AG20443 (cell line): ENCODE data around the gene CENPP.

Source experiments
- DNase-seq: peaks from one replicate; pipeline ENCODE4 v3.0.0; 2012; ENCODE audit warnings: low spot score, mixed read lengths

The CENPP gene

DNA sequence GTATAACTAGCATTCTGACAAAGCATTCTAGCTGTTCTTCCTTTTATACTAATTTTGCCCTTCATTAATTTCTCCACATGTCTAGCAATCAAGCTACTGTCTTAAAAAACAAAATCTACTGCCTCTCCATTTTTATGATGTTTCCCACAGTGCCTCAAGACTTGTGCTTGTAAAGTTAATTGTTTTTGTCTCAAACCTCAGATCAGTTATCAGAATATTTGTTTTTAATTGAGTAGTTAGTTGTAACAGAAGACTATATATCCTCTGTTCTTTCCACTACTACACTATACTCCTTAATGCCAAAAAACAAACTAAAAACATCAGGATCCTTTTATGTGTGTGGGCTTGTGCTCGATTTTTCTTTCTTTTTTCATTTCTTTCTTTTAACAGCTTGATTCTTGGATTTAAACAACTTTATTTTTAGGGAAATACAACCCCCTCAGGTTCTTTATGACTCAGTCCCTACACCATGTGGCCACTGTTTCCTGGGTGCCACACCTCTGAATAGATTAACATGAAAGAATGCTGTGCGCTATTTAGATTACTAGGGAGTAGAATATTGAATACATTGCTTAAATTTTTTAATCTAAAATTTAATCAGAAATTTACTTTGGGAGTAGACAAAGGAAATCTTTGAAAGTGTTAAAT is 155.4 kb downstream of the CENPP start:
- no peak for DNase-seq

DNA sequence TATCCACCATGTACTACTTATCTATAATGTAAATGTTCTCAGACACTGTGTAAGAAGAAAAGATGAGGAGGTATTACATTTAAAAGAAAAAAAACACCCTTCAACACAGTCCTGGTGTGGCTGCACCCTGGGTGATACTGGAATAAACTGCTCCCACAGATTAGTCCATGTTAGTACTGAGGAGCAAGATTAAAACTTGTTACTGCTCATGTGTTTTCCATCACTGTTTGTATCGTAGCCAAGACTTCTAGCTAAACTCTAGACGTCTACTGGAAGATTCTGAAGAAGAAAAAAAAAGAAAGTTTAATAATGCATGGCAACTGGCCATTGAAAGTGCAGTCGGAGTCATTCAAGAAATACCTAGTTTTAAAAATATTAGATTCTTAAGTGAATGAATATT is 156.6 kb downstream of the CENPP start, which contains the start of gene ASPN:
ASPN (minus strand) TSS at position 178 of the 400 bp plus-strand sequence.
- peak; percentile 42 for DNase-seq

DNA sequence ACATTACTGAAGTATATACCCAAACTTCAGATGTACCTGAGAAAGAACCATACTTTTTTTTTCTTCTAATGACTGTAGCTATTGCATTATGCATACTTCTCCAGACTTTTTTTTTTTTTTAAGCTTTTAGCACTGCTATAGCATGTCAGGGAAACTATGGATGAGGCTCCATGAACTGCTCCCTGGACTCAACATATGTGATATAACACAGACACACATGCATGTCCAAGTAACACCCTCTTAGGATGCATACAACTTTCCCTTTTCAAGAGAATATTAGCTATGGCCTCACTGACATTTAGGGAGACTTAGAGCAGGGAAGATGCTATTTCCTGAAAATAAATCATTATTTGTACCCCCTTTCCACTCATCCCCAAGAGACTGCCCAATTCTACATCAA is 157.1 kb downstream of the CENPP start:
- no peak for DNase-seq

DNA sequence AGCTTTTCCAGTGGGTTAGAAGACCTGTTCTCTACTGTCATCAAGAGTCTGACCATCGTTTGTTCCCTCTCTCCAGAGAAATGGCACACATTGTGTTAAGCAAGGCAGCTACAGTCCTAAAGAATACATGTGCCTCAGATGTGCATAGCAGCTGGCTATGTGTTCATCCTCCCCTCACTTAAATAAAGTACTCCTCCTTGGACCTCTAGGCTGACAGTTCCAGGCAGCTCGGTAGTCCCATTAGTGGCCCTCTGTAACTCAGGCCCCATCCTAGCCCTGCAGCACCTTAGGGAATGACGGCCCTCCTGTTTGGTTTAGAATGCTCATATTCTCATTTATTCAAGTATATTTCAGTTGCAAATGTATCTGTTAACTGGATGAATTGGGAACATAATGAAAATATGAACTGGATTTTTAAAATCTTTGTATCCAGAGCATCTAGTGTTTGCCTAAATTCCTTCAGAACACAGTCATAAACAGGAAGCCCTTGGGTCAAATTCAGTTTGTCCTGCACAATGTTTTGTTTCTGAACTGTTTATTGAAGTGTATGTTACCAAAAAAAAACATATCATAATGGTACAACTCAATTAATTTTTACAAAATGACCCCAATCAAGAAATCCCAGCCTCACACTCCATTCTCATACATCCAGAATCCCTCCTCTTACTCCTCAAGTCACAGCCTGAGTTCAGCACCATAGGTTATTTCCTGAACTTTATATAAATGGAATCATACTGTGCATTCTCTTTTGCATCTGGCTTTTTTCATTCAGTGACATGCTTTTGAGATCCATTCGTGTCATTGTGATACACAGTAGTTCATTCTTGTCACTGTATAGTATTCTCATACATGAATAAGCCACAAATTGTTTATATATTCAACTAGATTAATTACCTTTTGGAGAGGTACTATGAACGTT is 158.1 kb downstream of the CENPP start:
- DNase-seq, result no peak

DNA sequence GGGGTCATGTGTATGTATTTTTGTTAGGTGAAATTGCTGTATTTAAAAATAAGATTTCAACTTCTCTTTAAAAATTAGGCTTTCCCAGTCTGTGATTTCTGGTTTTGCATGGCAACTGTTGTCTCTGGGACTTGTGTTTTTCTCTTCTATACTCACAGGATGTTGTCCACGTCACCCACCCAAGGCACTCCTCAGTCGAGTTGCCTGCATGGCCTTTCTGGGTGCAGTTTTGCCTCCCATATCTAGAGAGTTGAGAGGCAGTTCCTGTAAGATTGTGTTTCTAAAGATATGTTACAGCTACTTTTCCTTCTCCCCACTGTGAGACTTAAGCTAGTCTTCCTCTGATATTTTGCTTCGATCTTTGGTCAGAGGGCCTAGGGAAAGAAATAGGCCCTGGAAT is 158.8 kb downstream of the CENPP start:
- no peak for DNase-seq

DNA sequence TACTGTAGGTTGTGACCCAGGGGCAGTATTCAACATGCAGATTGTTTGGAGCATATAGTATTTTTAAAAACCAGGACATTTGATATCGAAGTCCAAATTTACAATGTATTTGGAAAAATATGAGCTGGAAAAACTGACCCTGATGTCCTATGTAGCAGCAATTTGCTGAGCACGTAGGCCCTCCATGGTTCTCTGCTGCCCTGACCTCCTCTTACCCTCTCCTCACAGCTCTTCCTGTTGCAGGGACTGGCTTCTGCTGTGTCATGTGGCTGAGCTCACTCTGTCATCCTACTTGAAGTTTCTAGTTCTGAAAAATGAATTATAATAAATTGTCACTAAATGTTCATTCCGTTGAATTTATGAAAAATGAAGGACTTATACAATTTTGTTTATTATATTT is 160.6 kb downstream of the CENPP start:
- no peak for DNase-seq

DNA sequence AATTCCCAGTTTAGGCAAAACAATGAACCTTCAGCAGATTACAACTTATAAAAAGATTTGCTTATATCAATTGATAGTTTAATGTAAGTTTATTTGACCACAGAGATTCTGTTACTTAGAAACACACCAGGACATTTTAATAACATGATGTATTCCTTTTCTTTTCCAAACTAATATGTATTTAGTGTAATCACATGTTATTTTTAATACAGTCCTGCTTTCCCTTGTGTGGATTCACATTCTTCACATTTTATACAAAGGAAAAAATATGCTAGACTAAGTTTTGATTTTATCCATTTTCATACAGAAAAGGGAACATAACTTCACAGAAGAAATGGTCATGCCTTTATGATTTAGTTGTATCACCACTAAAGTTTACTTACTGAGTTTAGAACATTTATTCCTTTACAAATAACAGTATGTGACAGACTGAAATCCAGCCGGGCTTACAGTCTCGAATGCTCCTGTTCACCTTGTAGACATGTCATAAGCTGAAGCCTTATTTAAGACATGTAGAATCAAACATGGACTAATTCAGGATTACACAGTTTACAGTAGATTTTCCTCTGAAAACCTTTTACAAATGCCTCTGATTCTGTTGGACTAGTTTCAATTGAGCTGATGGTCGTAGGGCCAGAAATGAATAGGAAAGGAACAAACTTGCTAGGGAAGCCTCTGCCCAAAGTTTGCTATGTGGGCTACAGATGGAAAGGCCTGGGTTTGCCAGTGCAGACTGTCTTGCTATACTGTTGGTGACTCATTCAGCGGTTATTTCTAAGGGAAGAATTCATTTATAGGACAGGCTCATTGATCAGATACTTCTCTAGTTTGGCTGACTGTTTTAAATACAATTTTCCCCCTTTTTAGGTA is 163.2 kb downstream of the CENPP start:
- peak; percentile 32 for DNase-seq

DNA sequence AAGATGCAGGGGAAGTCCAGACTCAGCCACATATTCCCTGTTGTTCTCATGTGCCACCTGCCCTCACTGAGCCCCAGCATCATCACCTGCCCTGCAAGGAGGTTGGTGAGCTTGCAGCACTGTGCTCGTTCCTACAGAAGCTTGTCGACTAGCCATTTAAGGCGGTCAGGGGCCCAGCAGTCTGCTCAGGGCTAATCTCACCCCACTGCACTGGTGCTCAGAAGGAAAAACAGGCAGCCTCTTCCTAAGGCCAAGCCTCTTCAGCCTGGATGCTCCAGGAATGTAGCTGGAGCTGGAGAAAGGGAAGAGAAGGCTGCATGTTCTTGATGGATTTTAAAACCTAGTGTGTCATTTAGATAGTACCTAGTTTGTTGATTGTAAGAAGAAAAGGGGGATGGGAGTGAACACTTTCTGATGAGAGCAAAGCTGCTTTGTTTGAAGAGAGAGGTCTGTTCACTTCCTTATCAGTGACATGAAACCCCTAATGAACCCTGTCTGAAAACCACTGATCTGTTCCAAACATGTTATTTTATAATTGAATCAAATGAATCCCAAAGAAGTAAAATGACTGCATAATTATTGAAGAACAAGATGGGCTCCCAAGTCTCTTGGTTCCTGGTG is 167.1 kb downstream of the CENPP start:
- DNase-seq, result no peak

DNA sequence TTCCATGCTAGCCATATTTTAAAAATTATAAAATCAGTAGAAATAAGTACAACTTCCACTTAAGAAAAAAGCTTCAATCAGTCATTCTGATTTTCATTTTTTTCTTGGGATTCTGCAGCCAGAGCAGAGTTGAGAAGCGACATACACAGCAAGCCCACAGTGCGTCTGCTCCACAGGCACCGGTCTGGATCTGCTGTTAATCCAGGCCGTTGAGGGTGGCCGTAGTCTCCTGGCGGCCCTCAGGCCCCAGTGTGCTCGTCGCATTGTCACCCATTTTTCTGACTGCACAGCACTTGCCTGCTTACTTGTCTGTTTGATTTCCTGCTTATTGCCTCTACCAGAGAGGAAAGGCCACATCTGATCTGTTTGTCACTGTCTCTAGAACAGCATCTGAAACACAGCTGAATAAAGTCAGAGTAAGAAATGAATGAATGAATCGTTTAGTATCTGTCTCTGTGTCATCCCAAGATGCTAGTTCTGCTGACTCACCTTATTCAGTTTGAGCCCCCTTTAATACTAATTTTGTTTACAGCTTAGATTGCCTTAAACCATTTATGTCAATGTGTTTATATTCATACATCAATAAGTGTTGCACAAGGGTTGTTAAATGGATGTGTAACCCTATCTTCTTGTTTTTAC is 168.1 kb downstream of the CENPP start:
- DNase-seq, result no peak

DNA sequence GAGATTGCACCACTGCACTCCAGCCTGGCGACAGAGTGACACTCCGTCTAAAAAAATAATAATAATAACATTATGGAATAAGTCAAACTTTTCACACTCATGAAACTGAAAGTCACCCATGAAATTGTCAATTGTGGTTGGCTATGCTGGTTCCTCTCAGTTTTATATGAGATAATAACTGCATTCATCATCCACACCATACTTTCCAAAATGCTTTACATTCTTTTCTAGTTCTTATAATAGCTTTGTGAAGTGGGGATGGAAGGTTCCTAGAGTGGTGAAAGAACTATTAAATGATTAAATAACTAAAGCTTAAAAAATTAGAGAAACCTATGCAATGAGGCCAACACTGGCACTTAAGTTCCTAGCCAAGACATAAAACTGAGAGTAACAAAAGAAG is 169.1 kb downstream of the CENPP start:
- DNase-seq, result no peak

DNA sequence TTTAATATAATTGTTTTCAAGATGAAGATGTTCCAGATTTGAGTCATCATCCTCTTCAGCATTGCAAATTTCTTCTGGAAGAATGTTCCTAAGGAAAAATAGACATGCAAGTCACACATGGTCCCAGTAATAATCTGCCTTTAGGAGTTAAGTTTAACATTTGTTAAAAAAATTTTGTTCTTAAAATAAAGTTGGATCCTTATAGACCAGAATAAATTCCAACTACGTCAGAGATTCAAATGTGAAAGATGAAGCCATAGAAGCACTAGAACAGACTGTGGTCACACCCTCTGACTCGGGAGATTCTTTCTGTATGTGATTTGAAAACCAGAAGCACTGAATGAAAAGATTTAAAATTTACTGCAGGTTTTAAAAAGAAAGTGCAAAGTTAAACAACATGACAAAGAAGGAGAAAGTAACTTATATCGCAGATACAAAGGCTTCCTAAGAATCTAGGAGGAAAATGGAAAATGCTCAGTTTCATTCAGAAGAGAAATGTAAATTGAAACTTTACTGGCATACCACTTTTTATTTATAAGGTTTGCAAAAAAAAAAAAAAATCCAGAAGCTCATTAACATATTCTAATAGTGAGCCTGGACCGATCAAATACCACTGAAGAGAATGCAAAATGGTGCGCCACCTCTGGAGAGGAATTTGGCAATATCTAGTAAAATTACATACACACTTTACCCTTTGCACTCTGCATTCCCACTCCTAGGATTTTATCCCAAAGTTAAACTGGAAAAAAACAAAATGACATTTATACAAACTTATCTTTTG is 170.8 kb downstream of the CENPP start:
- DNase-seq, result no peak

DNA sequence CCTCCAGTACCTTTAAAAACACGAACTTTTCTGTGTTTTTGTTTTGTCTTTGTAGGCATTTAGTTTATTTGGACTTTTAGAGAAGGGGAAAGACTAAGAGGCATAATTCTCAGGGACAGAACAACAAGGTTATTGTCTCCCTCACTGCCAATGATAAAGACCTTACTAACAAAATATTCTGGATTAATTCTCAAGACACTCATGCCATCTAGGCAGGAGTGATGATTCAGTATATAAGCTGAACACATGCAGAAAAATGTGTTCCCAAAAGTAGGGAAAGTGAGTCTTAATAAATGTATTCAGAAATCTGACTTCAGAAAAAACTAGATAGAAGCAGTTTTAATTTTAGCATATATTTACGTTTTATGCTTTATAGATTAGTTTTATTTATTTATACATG is 173.9 kb downstream of the CENPP start:
- no peak for DNase-seq

DNA sequence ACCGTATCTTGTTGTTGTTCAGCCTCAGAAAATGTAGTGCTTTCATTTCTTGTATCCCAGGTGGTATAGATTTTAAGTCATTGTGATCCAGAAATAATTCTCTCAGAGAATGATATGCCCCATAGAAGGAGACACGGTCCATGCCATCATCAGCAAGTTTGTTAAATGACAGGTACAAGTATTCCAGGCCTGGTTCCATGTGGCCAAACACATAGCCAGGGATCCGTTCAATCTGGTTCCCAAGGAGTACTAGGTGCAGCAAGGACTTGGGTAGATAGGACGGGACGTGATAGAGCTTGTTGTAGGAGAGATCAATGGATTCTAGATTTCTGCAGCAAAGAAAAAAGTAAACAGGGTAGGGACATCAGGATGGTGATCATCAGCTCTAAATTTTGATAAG is 175.0 kb downstream of the CENPP start:
- DNase-seq, result no peak

DNA sequence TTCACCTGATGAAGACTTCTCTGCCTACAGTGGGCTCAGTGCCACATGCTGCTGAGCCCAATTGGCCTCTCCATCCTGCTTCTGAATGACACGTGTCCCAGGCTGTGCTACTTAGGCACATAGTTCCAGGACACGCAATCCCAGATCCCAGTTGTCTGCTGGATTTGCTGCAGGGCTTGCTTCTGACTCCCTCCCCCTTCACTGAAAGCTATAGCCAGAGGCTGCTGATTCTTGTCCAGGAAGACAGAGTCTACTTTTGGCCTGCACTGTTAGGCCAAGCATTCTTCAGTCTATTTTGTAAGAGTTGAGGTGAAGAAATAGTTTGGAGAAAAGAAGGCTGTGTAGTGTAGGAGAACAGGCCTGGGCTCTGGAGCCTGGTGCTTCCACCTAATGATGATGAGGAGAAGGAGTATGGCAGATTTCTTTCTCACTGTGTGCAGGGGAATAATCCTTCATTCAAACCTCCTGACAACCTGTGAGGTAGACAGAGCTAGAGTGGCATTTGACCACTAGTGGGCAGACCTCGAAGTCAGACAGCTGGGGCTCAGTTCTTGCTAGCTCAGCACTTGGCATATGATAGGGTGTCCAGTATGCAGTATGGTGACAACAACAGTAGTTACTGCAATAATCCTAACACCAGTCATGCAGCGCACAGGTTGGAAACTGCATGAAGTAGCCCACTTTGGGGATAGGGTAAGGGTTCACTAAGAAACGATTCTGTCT is 176.1 kb downstream of the CENPP start:
- peak; percentile 80 for DNase-seq

DNA sequence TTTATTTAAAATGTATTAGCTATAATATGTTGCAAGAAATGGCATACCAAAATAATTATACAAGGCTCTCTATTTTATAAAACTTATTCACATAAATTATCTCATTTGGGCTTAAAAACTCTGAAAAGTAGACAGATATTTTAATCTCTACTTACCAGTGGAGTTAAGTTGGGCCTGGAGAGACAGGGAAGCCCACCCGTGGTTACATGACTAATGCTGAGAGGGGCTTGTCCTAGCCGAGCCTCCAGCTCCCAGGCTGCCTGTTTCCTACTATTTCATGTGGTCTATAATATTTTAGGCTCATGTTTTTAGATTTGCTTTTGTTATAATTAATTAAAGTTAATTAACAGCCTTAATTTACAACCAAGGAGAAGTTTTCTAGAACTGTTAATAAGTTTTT is 177.4 kb downstream of the CENPP start:
- DNase-seq, result no peak

DNA sequence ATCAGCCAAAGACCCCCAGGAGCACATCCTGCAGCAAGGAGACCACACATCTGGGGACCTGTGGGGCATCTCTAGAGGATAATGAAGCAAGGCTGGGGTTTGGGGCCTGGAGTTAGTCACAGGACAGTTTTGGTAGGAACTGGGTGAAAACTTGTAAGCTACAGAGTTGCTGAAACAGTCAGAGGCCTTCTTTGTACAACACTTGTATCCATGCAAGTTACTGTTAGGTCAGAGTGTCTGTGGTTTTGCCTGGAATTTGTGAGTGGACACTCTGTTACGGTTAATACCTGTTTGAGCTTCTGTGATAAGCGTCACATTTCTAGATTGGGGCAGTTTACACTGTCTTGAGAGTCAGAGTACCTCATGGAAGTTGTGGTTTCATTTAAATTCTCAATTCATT is 179.1 kb downstream of the CENPP start:
- DNase-seq, result no peak

DNA sequence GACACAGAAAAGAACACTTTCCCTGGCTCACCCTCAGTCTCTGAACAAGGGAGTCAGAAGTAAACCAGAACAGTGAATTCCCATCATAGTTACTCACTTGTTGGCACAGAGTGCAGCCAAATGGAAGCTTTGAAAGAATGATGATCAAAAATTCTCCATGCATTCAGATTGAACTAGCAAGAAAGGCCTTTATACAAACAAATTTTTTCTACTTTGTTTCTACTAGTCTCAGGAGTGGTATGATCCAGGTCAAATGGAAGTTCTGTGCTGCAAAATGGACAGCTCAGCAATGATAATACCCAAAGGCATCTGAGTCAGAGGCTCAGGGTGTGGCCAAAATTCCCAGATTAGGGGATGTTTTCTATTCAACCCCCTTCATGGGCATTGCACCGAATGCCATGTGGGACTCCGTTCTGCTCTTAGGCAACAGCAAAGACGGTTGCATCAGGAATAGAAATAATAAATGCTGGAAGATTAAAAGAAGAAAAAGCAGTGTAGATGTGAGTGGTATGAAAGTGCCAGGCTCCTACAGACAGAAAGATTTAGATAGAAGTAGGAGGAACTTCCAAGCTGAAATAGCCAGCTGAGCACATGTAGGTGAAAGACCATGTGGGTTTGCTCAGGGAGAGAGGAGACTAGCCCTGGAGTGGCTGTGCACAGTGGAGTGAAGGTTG is 180.6 kb downstream of the CENPP start:
- DNase-seq, result peak; percentile 90

DNA sequence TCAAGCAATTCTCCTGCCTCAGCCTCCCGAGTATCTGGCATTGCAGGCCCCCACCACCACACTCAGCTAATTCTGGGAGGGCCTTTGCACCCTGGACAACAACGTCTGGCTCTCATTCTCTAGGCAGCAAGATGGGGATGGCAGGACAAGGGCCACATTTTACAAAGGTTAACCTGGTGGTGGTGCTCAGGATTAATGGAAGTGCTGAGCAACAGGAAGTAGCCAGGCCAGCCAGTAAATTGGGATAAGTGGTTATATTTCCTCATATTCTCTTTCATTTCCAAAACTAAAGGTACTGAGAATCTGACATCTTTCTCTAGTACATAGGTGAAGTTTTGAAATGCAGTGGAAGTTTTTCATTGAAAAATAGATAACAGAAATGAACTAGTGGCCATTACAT is 181.3 kb downstream of the CENPP start:
- no peak for DNase-seq

DNA sequence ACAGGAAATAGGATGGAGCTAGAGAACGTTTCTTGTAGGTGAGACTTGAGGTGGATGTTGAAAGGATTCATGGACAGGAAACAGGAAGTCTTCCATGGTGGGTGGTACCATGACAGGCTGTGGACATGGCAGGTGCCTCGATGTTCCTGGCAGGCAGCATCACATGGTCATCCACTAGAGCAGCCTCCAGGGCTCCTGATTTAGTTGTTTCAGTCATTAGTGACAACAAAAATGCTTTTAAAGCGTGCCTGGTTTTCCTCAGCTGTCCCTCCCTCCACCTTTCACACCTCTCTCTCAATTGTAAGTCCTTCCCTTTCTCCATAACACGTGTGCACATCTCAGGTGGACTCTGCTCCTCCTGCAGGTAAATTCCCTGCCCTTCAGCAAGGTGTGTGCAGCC is 181.7 kb downstream of the CENPP start:
- no peak for DNase-seq
